SK-N-SH (cell line): ENCODE data around the gene CCDC9. TPM values are rescaled to one million over a fixed set of nuclear protein-coding genes. Genes with fewer than 3 reads are reported as not detected.
A peak's percentile ranks its signal among the peaks of the same experiment; 100 is the strongest.

Experiments
- CTCF ChIA-PET: fragments of 300-600, 350-600 bp; formaldehyde crosslinking; extraction: SDS; loops from one replicate; lab custom pipeline; 2021; lab: Yijun Ruan, JAX
- POLR2A ChIA-PET: fragments of 350-600 bp; sonication (Branson Sonifier 250); formaldehyde crosslinking; extraction: SDS; loops from one replicate; lab custom pipeline; 2020; ENCODE audit warnings: antibody characterized with exemption, inconsistent platforms; lab: Yijun Ruan, JAX
- DNase-seq: peaks from one replicate; pipeline ENCODE4 v3.0.0; 2012
- H2AFZ ChIP-seq: fragments of 200-600 bp; sonication (generic); 2 replicates; pipeline ENCODE4 v1.8.1; 2016; ENCODE audit warnings: antibody characterized with exemption, mild to moderate bottlenecking, low read depth
- H3F3A ChIP-seq: fragments of 200-600 bp; sonication (generic); replicated peaks from 2 replicates; pipeline ENCODE3; 2016; ENCODE audit warnings: antibody characterized with exemption, mild to moderate bottlenecking; ENCODE audit not compliant: insufficient read depth
- H3K27ac ChIP-seq, 2 experiments: fragments of 200-500 bp in 1 of 2; fragments of 200-600 bp in 1 of 2; sonication (Bioruptor generic) in 1 of 2; sonication (generic), shearing (Covaris generic) in 1 of 2; 2 replicates each; pipeline versions ENCODE4 v1.5.1 to v1.6.1; 2014 to 2016; ENCODE audit warnings: low read depth in 2 of 2, inconsistent platforms in 1 of 2, low read length in 1 of 2, mild to moderate bottlenecking in 1 of 2, mixed read lengths in 1 of 2
- H3K27me3 ChIP-seq: fragments of 200-600 bp; sonication (generic), shearing (Covaris generic); 2 replicates; pipeline ENCODE4 v1.6.1; 2016; ENCODE audit warnings: mixed run types; ENCODE audit not compliant: insufficient read depth
- H3K36me3 ChIP-seq, 2 experiments: fragments of 200-500 bp in 1 of 2; fragments of 200-600 bp in 1 of 2; sonication (Bioruptor generic) in 1 of 2; sonication (generic) in 1 of 2; replicated peaks in 1 of 2; 2 replicates each; pipeline versions ENCODE3 to v1.5.1; 2014 to 2016; ENCODE audit warnings: low read length in 1 of 2, mild to moderate bottlenecking in 1 of 2; ENCODE audit not compliant: insufficient read depth in 2 of 2, control insufficient read depth in 1 of 2
- H3K4me1 ChIP-seq, 2 experiments: fragments of 200-500 bp in 1 of 2; fragments of 200-600 bp in 1 of 2; sonication (Bioruptor generic) in 1 of 2; sonication (generic), shearing (Covaris generic) in 1 of 2; 2 replicates each; pipeline versions ENCODE4 v1.5.1 to v1.6.1; 2014 to 2016; ENCODE audit warnings: low read depth in 1 of 2, low read length in 1 of 2, mixed run types in 1 of 2; ENCODE audit not compliant: insufficient read depth in 2 of 2, control insufficient read depth in 1 of 2
- H3K4me2 ChIP-seq: fragments of 200-600 bp; sonication (generic), shearing (Covaris generic); 2 replicates; pipeline ENCODE4 v1.6.1; 2017; ENCODE audit warnings: mixed run types
- H3K4me3 ChIP-seq, 2 experiments: fragments of 200-500 bp in 1 of 2; fragments of 200-600 bp in 1 of 2; sonication (Bioruptor generic) in 1 of 2; sonication (generic), shearing (Covaris generic) in 1 of 2; 2 replicates each; pipeline versions ENCODE4 v1.5.1 to v1.8.1; 2014 to 2016; ENCODE audit warnings: low read depth in 2 of 2, inconsistent platforms in 1 of 2, low read length in 1 of 2, mild to moderate bottlenecking in 1 of 2, mixed read lengths in 1 of 2, moderate library complexity in 1 of 2
- H3K79me2 ChIP-seq: fragments of 200-600 bp; sonication (generic); 2 replicates; pipeline ENCODE4 v1.8.1; 2017; ENCODE audit warnings: mild to moderate bottlenecking; ENCODE audit not compliant: insufficient read depth
- H3K9ac ChIP-seq: fragments of 200-600 bp; sonication (generic); 2 replicates; pipeline ENCODE4 v1.6.1; 2017; ENCODE audit warnings: mixed run types
- H3K9me2 ChIP-seq: fragments of 200-600 bp; sonication (generic); 2 replicates; pipeline ENCODE4 v1.6.1; 2017; ENCODE audit warnings: mixed run types
- H3K9me3 ChIP-seq: fragments of 200-600 bp; sonication (generic); 2 replicates; pipeline ENCODE4 v1.6.1; 2017; ENCODE audit warnings: mixed run types, mild to moderate bottlenecking, moderate library complexity
- H4K20me1 ChIP-seq: fragments of 200-600 bp; sonication (generic); 2 replicates; pipeline ENCODE4 v1.6.1; 2017; ENCODE audit warnings: mild to moderate bottlenecking, mixed run types; ENCODE audit not compliant: insufficient read depth
- CTCF ChIP-seq: fragments of 200-600 bp; sonication (generic); IDR thresholded peaks from 2 replicates; pipeline ENCODE4 v1.6.1; 2017; ENCODE audit warnings: antibody characterized with exemption, mild to moderate bottlenecking, moderate library complexity
- ELF1 ChIP-seq: IDR thresholded peaks from 2 replicates; pipeline ENCODE4 v1.4.0; 2012
- EZH2phosphoT487 ChIP-seq: fragments of 200-600 bp; sonication (generic); IDR thresholded peaks from 2 replicates; pipeline ENCODE4 v1.6.1; 2017; ENCODE audit warnings: low read depth, mixed run types, mild to moderate bottlenecking, antibody characterized with exemption, moderate library complexity, borderline replicate concordance
- FOXJ3 ChIP-seq: sonication (generic); formaldehyde crosslinking; IDR thresholded peaks from 2 replicates; pipeline ENCODE4 v1.5.1; 2020; ENCODE audit warnings: mild to moderate bottlenecking, missing genetic modification reagents
- IRF3 ChIP-seq: fragments of 150-350 bp; IDR thresholded peaks from 2 replicates; pipeline ENCODE4 v1.6.1; 2016; ENCODE audit warnings: mild to moderate bottlenecking, low read depth, low read length
- MAX ChIP-seq: IDR thresholded peaks from 2 replicates; pipeline ENCODE4 v1.4.0; 2012; ENCODE audit warnings: low read depth
- MXI1 ChIP-seq: IDR thresholded peaks from 2 replicates; pipeline ENCODE4 v1.6.1; 2012; ENCODE audit warnings: mild to moderate bottlenecking, low read depth, low read length, improper control_type of control experiment
- NFIC ChIP-seq: IDR thresholded peaks from 2 replicates; pipeline ENCODE4 v1.4.0; 2012; ENCODE audit warnings: borderline replicate concordance
- POLR2AphosphoS5 ChIP-seq: IDR thresholded peaks from 2 replicates; pipeline ENCODE4 v1.6.1; 2012; ENCODE audit warnings: low read depth, low read length
- SIN3A ChIP-seq: IDR thresholded peaks from 2 replicates; pipeline ENCODE4 v1.6.1; 2012; ENCODE audit warnings: low read depth, mild to moderate bottlenecking, low read length, moderate library complexity, borderline replicate concordance
- SMC3 ChIP-seq: IDR thresholded peaks from 2 replicates; pipeline ENCODE4 v1.6.1; 2012; ENCODE audit warnings: low read depth, low read length, improper control_type of control experiment
- YY1 ChIP-seq: IDR thresholded peaks from 2 replicates; pipeline ENCODE4 v1.4.0; 2012; ENCODE audit warnings: low read depth, mild to moderate bottlenecking
- WGBS: methylation state at CpG from one replicate; pipeline ENCODE4 v1.1.6; 2017; ENCODE audit warnings: low lambda C conversion rate; 5-methylcytosine and 5-hydroxymethylcytosine counted together
- polyA plus RNA-seq, 3 experiments: library from polyadenylated mRNA; depleted of rRNA; stranded (reverse); fragments of >200 nt; gene quantifications; 2 replicates each; pipeline ENCODE4 v1.2.3, GENCODE V29; 2012

The CCDC9 gene
- polyA plus RNA-seq, 1 of the 3 experiments (the other 2 are of a cell fraction), result 12.4 TPM

GRCh38 chr19:47230054-47230920 lies 26.0 kb upstream of the CCDC9 start (continued):
- TF ChIP-seq FOXJ3 (CRISPR knock-in tag) (no peak), YY1 (no peak), MAX (peak; percentile 67; the same call in 1 of the 2 replicates), IRF3 (no peak), SIN3A (peak; percentile 27; the same call in 1 of the 2 replicates), MXI1 (peak; percentile 72; the same call in 1 of the 2 replicates), ELF1 (no peak), EZH2phosphoT487 (no peak), CTCF (peak; percentile 66)

- peaks cover 53% of the 10 kb centered on the region for H3K79me2 ChIP-seq
- TF ChIP-seq FOXJ3 (CRISPR knock-in tag), result no peak
- TF ChIP-seq NFIC, result no peak
- TF ChIP-seq EZH2phosphoT487, result no peak
- no peak for TF ChIP-seq YY1
- TF ChIP-seq POLR2AphosphoS5, result no peak
- TF ChIP-seq SMC3, result no peak
- ChIA-PET POLR2A (no interaction called here), CTCF (no interaction called here)
- H3F3A ChIP-seq, result peaks cover 44% of the 10 kb centered on the region
- H3K9me3 ChIP-seq, result no peaks in the 10 kb centered on the region
- H3K4me1 ChIP-seq, result peaks cover 20 to 34% of the 10 kb centered on the region in 2 experiments
- 3% methylated on average over 7 of the region's 43 CpGs for WGBS
- peak within 1 kb of the TSS; percentile 97 for H3K4me2 ChIP-seq
- peak within 1 kb of the TSS; percentile 90 for H3K27ac ChIP-seq
- H3K36me3 ChIP-seq, result no peaks in the 10 kb centered on the region
- no peaks in the 10 kb centered on the region for H3K27me3 ChIP-seq
- peaks cover 25% of the 10 kb centered on the region for H4K20me1 ChIP-seq
- peak within 1 kb of the TSS; percentile 49 to 93 for H3K4me3 ChIP-seq
- H3K9ac ChIP-seq, result peak within 1 kb of the TSS; percentile 89
- DNase-seq, result no peak
- no peak within 1 kb of the TSS for H2AFZ ChIP-seq
- H3K9me2 ChIP-seq, result no peaks in the 10 kb centered on the region
Observed at GRCh38 chr19:47230921-47231214, 25.5 kb upstream of the CCDC9 start, which contains the start of gene BBC3. Gene BBC3 (minus strand): TSS chr19:47231199. CDS start chr19:47228431, 2,768 bp downstream.
